B cell (primary cell): ENCODE data around the gene MED23. TPM values are rescaled to one million over a fixed set of nuclear protein-coding genes. Genes with fewer than 3 reads are reported as not detected.

ENCODE experiments used
- ATAC-seq: fragments of 200-7000 bp; cut with Tn5 transposase; one replicate; pipeline ENCODE4 v1.10.0; 2021; ENCODE audit warnings: low read depth, mild to moderate bottlenecking, moderate number of reproducible peaks, moderate library complexity
- CTCF ChIA-PET: fragments of 350-600 bp; sonication (Branson Sonifier 250); formaldehyde crosslinking; loops from one replicate; lab custom pipeline; 2021; ENCODE audit warnings: antibody characterized with exemption, inconsistent platforms; lab: Charles Lee
- POLR2A ChIA-PET: fragments of 350-600 bp; sonication (Branson Sonifier 250); formaldehyde crosslinking; loops from one replicate; lab custom pipeline; 2021; ENCODE audit warnings: antibody characterized with exemption; lab: Charles Lee
- DNase-seq: peaks from one replicate; pipeline ENCODE4 v3.0.0; 2013
- H2AFZ ChIP-seq: 2 replicates; pipeline ENCODE4 v1.6.1; 2012; ENCODE audit warnings: mild to moderate bottlenecking, low read depth, low read length; ENCODE audit not compliant: insufficient read depth, poor library complexity, severe bottlenecking
- H3K27ac ChIP-seq, 2 donors: 1 replicate in 1 of 2; 2 replicates in 1 of 2; pipeline ENCODE4 v1.5.1; 2012 to 2013; ENCODE audit warnings: low read length in 2 of 2, mild to moderate bottlenecking in 2 of 2, moderate library complexity in 1 of 2
- H3K27me3 ChIP-seq, 4 experiments: fragments of 200-600 bp in 1 of 4; sonication (generic) in 1 of 4; replicated peaks in 1 of 4; 1 replicate in 2 of 4; 2 replicates in 2 of 4; pipeline versions ENCODE4 v1.6.1 to v1.7.0; 2013 to 2016; ENCODE audit warnings: low read length in 3 of 4, mild to moderate bottlenecking in 2 of 4, mixed read lengths in 1 of 4, moderate library complexity in 1 of 4; ENCODE audit not compliant: insufficient read depth in 4 of 4, control insufficient read depth in 3 of 4; ENCODE audit errors: control extremely low read depth in 1 of 4
- H3K36me3 ChIP-seq, 2 experiments: replicated peaks in 1 of 2; 1 replicate in 1 of 2; 2 replicates in 1 of 2; pipeline versions ENCODE4 v1.6.1 to v1.7.1; 2013; ENCODE audit warnings: low read length in 1 of 2; ENCODE audit not compliant: insufficient read depth in 2 of 2, control insufficient read depth in 1 of 2; ENCODE audit errors: control extremely low read depth in 1 of 2, extremely low read depth in 1 of 2
- H3K4me1 ChIP-seq, 2 donors: fragments of 200-600 bp in 1 of 2; sonication (generic) in 1 of 2; 1 replicate in 1 of 2; 2 replicates in 1 of 2; pipeline versions ENCODE4 v1.5.1 to v1.6.1; 2013 to 2017; ENCODE audit warnings: low read length in 2 of 2; ENCODE audit not compliant: control insufficient read depth in 2 of 2, insufficient read depth in 2 of 2
- H3K4me2 ChIP-seq: replicated peaks from 2 replicates; pipeline ENCODE3; 2012; ENCODE audit warnings: mild to moderate bottlenecking, low read depth, low read length; ENCODE audit not compliant: poor library complexity, severe bottlenecking
- H3K4me3 ChIP-seq, 5 experiments: fragments of 200-600 bp in 1 of 5; sonication (generic) in 1 of 5; 1 replicate in 3 of 5; 2 replicates in 2 of 5; pipeline versions ENCODE4 v1.5.1 to v1.7.0; 2011 to 2016; ENCODE audit warnings: low read length in 4 of 5, mild to moderate bottlenecking in 4 of 5, low read depth in 2 of 5, control low read depth in 1 of 5, moderate library complexity in 1 of 5; ENCODE audit not compliant: insufficient read depth in 1 of 5; ENCODE audit errors: control extremely low read depth in 1 of 5, extremely low read depth in 1 of 5
- H3K79me2 ChIP-seq: fragments of 200-600 bp; sonication (generic); one replicate; pipeline ENCODE4 v1.6.0; 2016; ENCODE audit warnings: low read length; ENCODE audit not compliant: control insufficient read depth, insufficient read depth
- H3K9ac ChIP-seq: fragments of 200-600 bp; sonication (generic); 2 replicates; pipeline ENCODE4 v1.6.1; 2017; ENCODE audit warnings: mild to moderate bottlenecking, low read length, moderate library complexity
- H3K9me3 ChIP-seq, 3 donors: one replicate each; pipeline versions ENCODE4 v1.6.1 to v1.7.1; 2013; ENCODE audit warnings: low read length in 2 of 3; ENCODE audit not compliant: control insufficient read depth in 2 of 3, insufficient read depth in 1 of 3; ENCODE audit errors: control extremely low read depth in 1 of 3
- H4K20me1 ChIP-seq: 2 replicates; pipeline ENCODE4 v1.6.0; 2012; ENCODE audit warnings: mild to moderate bottlenecking, low read length; ENCODE audit not compliant: insufficient read depth, control insufficient read depth, poor library complexity, severe bottlenecking
- H3K27ac Mint-ChIP-seq: one replicate; pipeline ENCODE4 v1.8.0; 2021; ENCODE audit warnings: mixed read lengths
- H3K27me3 Mint-ChIP-seq: one replicate; pipeline ENCODE4 v1.8.0; 2021; ENCODE audit warnings: mixed read lengths
- H3K4me1 Mint-ChIP-seq: one replicate; pipeline ENCODE4 v1.8.0; 2021; ENCODE audit warnings: mixed read lengths
- H3K4me3 Mint-ChIP-seq: one replicate; pipeline ENCODE4 v1.8.0; 2021; ENCODE audit warnings: mixed read lengths
- H3K9me3 Mint-ChIP-seq: one replicate; pipeline ENCODE4 v1.8.0; 2022; ENCODE audit warnings: mixed read lengths; ENCODE audit not compliant: insufficient read depth
- EZH2 ChIP-seq: IDR thresholded peaks from 2 replicates; pipeline ENCODE4 v1.6.1; 2012; ENCODE audit warnings: borderline replicate concordance, low read depth, mild to moderate bottlenecking, moderate library complexity, low read length; ENCODE audit not compliant: insufficient read depth, poor library complexity, severe bottlenecking
- WGBS: methylation state at CpG from one replicate; pipeline ENCODE4 v1.1.5; 2013; ENCODE audit warnings: missing lambda C conversion rate; ENCODE audit not compliant: insufficient coverage; 5-methylcytosine and 5-hydroxymethylcytosine counted together
- intact Hi-C: fragments of 100-400 bp; cut with micrococcal nuclease; formaldehyde crosslinking; loops from one replicate; pipeline ENCODE4 v1.10.0; 2022
- polyA plus RNA-seq: library from polyadenylated mRNA; depleted of rRNA; stranded (reverse); fragments of >200 nt; gene quantifications from 2 replicates; pipeline ENCODE4 v1.2.3, GENCODE V29; 2012
- total RNA-seq, 2 donors: library from RNA; stranded (reverse); fragments of 120-200 nt in 1 of 2; gene quantifications; 1 replicate in 1 of 2; 2 replicates in 1 of 2; pipeline versions ENCODE4 v1.2.3 to v1.2.4, GENCODE V29; 2013 to 2022
- TF ChIP-seq, protein P1 (sequence below): fragments of 200-600 bp; IDR thresholded peaks from one replicate; pipeline ENCODE4 v1.8.0; 2022; ENCODE audit warnings: antibody characterized with exemption, mild to moderate bottlenecking

MED23 gene
- total and polyA plus RNA-seq, 2 donors (not counting 1 experiment from before 2014, with no cell fraction given), result 22.7 to 57.1 TPM

DNA sequence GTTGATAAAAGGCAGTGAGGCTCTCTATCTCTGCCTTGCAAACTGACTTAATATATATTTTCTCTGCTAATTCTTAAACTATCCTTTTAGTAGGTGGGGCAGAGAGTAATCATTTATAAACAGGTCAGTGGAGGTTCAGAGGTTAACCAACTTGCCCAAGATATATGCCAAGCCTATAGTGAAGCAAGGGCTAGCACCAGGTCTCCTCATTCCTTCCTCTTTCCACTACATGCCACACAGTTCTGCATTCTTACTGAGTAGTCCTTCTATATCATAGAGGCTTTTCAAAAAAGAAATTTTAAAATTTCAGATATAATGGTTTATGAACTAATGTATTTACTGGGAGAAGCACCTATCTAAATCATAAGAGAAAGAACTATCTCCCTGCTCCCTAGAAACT is 46.5 kb downstream of the MED23 start:
- ATAC-seq (no peak), DNase-seq (no peak)
- no peak overlapping the region for H2AFZ ChIP-seq
- H3K36me3 ChIP-seq, result peaks cover 1 to 54% of the 10 kb centered on the region in 2 experiments
- no peak overlapping the region for H3K4me2 ChIP-seq
- no peak overlapping the region for H3K27ac ChIP-seq
- Mint-ChIP-seq H3K9me3 (no peaks in the 10 kb centered on the region), H3K27me3 (no peaks in the 10 kb centered on the region), H3K4me3 (no peak overlapping the region), H3K4me1 (no peaks in the 10 kb centered on the region), H3K27ac (no peak overlapping the region)
- no peaks in the 10 kb centered on the region for H3K4me1 ChIP-seq
- TF ChIP-seq, protein P1, sequence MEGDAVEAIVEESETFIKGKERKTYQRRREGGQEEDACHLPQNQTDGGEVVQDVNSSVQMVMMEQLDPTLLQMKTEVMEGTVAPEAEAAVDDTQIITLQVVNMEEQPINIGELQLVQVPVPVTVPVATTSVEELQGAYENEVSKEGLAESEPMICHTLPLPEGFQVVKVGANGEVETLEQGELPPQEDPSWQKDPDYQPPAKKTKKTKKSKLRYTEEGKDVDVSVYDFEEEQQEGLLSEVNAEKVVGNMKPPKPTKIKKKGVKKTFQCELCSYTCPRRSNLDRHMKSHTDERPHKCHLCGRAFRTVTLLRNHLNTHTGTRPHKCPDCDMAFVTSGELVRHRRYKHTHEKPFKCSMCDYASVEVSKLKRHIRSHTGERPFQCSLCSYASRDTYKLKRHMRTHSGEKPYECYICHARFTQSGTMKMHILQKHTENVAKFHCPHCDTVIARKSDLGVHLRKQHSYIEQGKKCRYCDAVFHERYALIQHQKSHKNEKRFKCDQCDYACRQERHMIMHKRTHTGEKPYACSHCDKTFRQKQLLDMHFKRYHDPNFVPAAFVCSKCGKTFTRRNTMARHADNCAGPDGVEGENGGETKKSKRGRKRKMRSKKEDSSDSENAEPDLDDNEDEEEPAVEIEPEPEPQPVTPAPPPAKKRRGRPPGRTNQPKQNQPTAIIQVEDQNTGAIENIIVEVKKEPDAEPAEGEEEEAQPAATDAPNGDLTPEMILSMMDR, result no peak
- no peak for TF ChIP-seq EZH2
- H3K9me3 ChIP-seq, result no peaks in the 10 kb centered on the region
- H3K4me3 ChIP-seq, result no peak overlapping the region
- H4K20me1 ChIP-seq, result no peaks in the 10 kb centered on the region
- H3K9ac ChIP-seq, result no peak overlapping the region
- intact Hi-C loops, result no loop called here
- H3K27me3 ChIP-seq, result no peaks in the 10 kb centered on the region
- no peaks in the 10 kb centered on the region for H3K79me2 ChIP-seq
- POLR2A ChIA-PET, result no interaction called here
- CTCF ChIA-PET, result no interaction called here

DNA sequence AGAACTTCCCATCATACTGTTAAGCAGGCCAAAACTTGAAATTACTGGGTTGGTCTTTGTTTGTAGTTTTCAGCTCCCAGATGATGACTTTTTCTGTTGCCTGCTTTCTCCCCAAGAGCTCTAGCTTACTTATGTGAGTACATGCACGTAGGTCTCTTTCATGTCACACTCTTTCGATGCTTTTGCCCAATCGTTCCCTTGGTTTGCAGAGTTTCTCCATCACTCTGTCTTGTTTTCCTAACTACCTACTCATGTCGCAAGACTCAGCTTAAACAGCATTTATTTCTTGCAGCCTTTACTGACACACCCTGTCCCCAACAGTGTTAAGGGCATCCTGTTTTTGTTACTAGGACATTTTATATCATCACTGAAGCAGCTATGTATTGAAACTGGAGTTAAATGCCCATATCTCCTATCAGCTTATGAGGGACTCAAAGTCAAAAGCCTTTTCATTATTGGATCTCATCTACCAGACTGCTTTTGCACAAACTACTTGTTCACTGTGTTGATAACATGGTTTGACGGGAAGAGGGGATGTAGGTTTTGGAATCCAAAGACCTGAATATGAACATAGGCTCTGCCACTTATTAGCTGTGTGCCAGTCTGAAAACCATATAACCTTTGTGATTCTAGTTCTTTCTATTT is 52.1 kb downstream of the MED23 start:
- no peaks in the 10 kb centered on the region for H3K79me2 ChIP-seq
- H3K4me2 ChIP-seq, result no peak overlapping the region
- ChIA-PET CTCF (interaction anchor here (0.6 kb wide), 1 partner anchor 517 kb away, joined by 3 read pairs; no protein-coding TSS in a partner anchor), POLR2A (no interaction called here)
- H3K9ac ChIP-seq, result no peak overlapping the region
- H3K4me3 Mint-ChIP-seq, result no peak overlapping the region
- peak overlapping the region in 1 of 5 experiments; percentile 19 for H3K4me3 ChIP-seq
- ATAC-seq (no peak), DNase-seq (no peak)
- TF ChIP-seq, protein P1, result no peak
- no peak for TF ChIP-seq EZH2
- no peaks in the 10 kb centered on the region for H3K9me3 ChIP-seq
- no peaks in the 10 kb centered on the region for H4K20me1 ChIP-seq
- H3K9me3 Mint-ChIP-seq, result no peaks in the 10 kb centered on the region
- WGBS, result 93% methylated on average over 3 of the region's 5 CpGs
- peaks cover 0 to 19% of the 10 kb centered on the region in 2 experiments for H3K36me3 ChIP-seq
- H3K4me1 Mint-ChIP-seq, result peaks cover 5% of the 10 kb centered on the region
- H3K27me3 ChIP-seq, result no peaks in the 10 kb centered on the region
- intact Hi-C loops, result no loop called here
- no peak overlapping the region for H3K27ac Mint-ChIP-seq
- H3K27me3 Mint-ChIP-seq, result no peaks in the 10 kb centered on the region
- H2AFZ ChIP-seq, result no peak overlapping the region
- H3K4me1 ChIP-seq, result no peaks in the 10 kb centered on the region
- H3K27ac ChIP-seq, result no peak overlapping the region
